GM21390 (cell line): Measurements from ENCODE around the gene ASCL5.

Source experiments
- ATAC-seq: cut with Tn5 transposase; IDR thresholded peaks from one replicate; pipeline ENCODE4 v1.9.1; 2021; ENCODE audit not compliant: unreplicated experiment

Gene ASCL5

DNA sequence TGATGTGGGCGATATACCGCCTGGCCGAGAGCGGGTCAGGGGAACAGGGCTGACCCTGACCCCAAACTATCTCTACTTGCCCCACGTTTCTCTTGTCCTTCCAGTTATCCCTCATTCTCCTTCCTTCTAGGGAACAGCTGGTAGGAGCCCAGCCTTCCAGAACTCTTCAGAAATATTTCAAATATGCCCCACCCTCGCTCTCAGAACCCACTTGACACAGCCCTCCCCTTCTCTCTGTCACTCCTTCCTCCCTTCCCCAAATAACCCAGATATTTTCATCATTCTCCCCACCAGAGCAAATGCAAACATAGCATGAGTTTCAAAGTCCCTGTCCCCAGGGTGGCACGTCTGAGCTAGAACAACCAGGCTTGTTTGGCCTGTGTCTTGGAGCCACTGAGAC is 15.8 kb downstream of the ASCL5 start:
- no peak for ATAC-seq

DNA sequence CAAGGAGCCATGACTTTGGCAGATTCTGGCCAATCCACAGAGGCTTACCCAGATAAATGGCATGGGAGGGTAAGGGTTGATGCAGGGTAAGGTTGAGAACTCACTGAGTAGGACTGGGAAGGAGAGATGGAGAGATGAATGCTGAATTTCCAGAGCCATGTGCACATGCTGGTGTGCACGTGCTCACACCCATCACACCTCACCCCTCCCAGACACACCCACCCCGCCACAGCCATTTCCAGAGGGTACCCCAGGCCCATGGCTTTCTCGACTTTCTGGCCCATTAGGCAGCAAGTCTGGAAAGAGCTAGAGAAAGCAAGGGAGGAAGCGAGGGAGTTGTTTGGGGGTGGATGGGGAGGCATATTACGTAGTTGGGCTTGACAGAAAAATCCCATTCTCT is 16.4 kb downstream of the ASCL5 start:
- ATAC-seq: no peak

DNA sequence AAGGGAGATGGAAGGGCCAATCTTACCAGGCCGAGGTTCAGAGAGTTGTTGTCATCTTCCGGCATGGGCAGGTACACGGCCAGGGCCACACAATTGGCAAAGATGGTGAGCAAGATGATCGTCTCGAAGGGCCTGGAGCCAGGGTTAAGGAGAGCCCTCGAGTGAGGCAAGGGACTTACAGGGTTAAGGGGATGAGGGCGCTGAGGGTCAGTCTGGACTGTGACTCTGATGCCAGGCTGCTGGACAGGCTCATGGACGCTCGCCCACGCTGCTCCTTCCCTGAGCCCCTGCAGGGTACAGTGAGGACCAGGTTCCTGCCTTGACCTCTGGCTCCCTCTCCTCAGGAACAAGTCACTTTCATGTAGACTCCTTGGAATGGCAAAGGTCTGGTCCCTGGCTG is 16.8 kb downstream of the ASCL5 start:
- no peak for ATAC-seq

DNA sequence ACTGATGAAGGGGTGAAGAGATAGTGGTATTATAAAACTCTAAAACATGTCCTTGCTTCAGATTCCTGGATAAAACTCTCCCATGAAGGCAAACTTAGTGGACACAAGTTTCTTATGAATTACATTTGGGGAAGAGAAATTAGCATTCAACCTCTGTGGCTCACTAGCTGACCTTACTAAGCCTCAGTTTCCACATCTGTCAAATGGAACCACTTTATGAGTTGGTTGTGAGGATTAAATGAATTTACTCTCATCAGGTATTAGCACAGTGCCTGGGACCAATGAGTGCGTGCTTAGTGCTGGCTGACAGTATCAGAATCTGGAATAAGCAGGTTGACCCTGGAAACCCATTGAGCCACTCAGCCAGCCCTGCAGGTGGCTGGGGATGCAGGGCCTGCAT is 17.3 kb downstream of the ASCL5 start:
- no peak for ATAC-seq

DNA sequence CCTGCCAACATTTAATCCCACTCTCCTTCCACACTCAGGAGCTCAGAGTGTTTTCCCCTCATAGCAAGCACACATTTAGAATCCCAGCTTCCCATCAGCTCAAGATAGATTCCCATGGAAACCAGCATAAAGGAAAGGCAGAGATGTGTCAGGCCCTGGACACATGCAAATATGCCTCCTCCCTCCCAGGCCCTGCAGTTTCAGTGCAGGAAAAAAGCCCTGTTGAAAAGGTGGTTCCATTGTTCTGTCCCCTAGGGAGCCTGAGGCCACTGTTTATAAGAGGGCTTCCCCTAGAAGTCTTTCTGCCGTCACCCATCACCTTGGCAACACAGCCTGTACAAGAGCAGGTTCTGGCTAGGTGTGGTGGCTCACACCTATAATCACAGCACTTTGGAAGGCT is 18.4 kb downstream of the ASCL5 start:
- no peak for ATAC-seq

DNA sequence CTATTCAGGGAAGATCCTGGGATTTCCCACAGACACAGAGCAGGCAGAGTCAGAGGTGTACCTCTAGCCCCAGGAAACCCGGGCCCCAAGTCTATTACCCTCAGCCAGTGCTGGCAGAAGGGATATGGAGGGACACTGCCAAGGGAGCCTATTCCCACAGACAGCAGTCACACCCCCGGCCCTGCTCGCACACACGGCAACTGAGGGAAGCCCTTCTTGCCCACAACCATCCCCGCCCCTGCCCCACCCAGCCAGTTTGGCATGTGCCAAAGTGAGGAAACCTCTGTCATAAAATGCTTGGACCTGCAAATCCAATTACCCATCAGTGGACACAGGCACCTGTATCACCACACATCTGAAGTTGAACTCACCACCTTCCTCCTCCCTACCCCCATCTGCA is 21.3 kb downstream of the ASCL5 start:
- ATAC-seq: no peak

DNA sequence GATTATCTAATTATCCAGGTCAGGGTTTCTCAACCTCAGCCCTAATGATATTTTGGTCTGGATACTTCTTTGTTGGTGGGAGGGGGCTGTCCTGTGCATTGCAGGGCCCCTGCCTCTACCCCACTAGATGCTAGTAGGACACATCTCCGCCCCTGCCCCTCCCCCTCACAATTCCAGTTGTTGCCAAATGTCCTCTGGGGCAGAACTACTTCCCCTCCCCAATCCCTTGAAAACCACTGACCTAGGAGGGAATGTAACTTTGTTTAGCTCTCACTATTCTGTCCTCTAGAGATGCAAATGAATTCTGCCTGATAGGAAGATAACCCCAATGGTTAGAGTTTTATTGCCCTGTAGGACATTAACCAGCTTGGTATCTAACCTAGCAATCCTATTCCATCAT is 22.8 kb downstream of the ASCL5 start:
- ATAC-seq: no peak

DNA sequence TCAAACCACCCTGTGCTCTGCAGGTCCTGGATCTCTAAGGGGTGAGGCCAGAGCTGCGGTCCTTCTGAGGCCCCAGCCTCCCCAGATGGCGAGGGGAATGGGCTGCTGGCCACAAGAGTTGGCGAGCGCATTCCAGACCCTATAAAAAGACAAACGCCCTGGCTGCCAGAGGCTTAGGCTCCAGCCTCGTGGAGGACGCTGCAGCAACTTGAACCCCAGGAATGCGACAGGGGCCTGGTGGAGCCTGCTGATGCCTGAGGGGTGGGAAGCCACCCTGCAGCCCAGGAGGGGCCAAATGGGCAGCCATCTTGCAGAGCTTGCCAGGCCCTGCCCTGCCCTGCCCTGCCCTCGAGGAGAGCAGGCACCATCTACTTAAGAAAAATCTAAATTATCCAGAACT is 23.3 kb downstream of the ASCL5 start:
- ATAC-seq: no peak

DNA sequence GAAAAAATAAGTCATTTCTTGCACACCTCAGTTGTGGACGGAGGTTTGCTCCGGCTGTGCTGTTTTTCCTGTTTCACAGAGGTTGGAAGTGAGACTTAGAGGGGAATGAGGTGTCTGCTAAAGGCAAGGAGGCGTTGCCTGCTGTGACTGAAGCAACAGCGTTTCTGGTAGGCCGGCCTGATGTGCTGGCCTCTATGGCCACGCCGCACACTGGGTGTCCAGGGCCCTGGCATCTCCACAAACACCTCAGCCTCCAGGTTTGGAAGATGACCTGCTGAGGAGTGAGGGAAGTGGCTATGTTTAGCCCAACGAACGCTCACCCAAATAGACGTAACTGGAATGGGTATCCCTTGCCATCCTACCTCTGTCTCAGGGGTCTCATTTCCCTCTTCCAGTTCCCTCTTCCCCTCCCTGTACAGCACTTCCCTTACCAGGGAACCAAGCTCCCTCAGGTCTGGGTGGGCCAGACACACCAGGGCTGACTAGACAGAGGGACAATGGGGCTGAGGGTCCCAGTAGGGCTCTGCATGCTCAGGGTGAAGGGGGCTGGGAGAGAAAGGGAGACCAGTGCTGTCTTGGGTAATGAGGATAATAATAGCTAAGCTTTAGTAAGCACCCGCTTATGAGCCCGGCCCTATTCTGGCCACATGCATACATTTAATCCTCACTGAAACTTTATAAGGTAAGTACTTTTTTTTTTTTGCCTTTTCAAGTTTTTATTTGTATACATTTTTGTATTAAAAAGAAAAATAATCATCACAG is 26.6 kb downstream of the ASCL5 start:
- no peak for ATAC-seq

DNA sequence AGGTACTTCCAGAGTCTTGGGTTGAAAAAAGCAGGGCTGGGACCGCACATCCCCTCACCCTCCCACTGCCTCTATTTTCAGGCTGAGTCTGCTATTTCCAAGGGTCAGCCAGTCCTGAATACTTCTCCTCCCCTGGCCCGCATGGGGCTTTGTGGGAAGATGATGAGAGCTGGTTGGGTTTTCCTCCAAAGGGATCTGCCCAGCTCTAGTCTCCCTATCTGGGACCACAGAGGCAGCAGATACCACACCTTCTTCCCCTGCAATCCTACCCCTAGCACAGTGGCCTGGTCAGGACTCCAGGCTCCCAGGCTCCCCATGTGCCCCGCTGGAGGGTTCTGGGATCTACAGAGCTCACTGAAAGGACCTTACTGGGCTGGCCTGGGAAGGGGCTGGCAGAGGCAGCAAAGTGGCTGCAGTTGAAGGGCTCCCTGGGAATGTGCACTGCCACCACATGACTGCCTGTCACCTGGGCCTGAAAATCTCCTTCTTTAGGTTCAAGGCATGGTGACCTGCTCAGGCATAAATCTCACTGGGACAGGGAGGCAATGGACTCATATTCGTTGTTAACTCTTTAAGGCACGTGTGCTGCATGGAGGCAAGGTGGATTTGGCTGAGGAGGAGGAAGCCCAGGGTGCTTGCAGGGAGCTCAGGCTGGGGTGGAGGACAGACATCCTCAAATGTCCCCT is 27.8 kb downstream of the ASCL5 start:
- no peak for ATAC-seq

DNA sequence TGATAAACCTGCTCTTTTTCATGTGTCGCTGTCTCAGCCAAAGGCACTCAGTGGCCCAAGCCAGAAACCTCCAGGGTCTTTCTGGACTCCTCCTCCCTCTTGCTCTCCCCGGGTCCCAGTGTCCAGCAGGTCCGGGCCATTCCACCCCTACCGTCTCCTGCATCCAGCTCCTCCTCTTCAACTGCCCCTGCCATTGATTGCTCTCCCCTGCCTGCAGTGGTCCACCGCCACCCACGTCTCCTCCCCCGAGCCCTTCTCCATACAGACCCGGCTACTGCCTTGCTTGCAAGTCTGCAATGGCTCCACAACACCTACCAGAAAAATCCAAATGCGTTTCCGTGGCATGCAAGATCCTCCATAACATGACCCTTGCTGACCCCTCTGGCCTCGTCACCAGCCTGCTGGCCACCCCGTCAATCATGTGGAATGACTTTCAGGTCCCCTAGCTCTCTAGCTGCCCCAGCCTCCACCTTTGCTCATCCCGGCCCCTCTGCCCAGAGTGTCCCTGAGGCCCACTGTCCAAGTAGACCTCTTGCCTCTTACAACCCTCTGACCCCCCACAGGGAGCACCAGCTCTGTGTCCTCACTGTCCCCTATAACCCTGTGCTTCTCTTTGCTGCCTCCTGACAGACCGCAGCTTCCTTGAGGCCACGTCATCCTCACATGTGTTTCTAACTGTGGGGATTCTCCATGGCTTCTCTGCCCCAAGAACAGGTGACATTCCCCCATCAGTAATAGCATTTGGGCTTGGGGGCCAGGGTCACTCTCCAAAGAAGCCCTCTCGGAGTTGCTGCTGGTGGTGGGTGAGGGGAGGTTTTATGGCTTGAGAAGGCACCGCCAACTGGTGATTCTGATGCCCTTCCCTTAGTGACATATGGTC is 29.8 kb downstream of the ASCL5 start:
- ATAC-seq: no peak

DNA sequence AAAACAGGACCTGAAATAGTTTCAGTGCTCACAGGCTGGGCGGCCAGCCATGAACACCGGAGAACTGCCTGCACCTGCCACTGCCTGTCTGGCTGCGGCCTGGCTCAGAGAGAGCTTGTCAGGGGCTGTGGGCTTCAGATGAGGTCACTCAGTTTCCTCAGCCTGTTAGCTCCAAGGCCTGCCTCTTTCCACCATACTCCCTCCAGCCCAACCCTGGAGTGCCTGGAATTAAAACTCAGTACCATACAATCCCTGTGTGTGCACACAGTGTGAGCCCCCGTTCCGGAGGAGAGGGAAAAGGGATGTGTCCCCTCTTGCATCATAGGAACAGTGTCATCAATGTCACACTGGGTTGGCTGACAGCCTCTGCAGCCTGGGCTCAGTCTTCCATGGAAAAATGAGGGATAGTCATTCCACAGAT is 30.9 kb downstream of the ASCL5 start:
- peak; percentile 46 for ATAC-seq

DNA sequence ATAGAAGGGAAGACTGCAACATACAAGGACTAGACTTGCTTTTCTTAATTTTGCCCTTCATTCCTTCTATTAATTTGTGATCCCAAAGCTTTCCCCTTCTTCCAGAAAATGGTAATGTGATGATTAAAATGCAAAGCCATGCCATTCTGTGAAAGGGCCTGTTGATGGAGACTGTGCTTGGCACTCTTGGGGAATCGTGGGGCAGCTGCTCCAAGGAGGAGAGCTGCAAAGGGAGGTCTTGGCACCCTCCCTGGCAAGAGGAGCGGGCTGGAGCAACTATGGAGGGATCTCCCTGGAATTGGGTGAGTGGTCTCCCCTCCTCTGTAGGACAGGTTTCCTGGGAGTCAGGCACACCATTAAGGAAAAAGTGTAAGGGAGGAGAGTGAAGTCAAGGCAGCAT is 31.4 kb downstream of the ASCL5 start:
- ATAC-seq: no peak

DNA sequence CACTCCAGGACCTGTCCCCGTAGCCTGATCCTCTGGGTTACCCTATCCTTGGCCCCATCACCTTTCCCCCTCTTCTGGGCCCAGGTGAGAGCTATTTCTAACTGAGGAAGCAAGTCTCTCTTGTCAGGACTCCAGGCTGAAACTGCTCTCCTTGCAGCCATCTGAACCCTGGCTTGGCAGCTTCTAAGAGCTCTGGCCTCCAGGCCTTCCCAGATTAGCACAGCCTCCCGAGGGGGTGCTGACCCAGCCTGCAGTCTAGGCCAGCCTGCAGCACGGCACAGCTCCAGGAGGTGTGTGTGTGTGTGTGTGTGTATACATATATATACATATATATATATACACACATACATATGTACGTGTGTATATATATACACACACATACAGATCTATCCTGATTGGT is 32.2 kb downstream of the ASCL5 start:
- no peak for ATAC-seq

DNA sequence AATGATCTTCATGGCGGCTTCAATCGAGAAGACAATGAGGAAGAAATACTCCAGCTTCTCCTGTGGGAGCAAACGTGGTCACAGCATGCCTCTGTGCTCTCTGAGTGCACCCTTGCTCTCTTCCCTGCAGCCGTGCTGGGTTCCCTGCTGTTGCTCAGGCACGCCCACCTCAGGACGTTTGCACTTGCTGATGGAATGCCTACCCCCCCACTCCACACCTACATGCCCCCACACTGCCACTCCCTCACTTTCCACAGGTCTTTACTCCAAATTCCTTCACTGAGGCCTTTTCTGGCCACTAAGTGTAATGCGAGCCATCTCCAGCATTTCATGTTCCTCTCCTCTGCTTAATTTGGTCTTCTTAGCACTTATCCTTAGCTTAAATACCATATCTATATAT is 33.0 kb downstream of the ASCL5 start:
- ATAC-seq: no peak

DNA sequence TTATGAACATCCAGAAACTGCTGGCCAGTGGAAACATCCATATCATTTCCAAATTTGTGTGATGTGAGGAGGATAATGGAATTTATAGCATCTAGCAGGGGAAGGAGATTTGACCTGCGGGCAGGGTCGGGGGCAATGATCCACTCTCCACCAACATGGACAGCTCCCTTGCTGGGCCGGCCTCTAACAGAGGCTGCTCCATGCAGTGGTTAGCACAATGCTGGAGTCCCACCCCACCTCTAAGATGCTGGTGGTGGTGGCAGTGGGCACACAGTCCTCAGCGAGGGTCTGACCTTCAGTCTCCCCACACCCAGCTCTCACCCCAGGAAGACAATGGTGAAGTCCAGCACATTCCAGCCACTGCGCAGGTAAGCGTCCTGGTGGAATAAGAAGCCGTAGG is 33.4 kb downstream of the ASCL5 start:
- ATAC-seq: no peak

DNA sequence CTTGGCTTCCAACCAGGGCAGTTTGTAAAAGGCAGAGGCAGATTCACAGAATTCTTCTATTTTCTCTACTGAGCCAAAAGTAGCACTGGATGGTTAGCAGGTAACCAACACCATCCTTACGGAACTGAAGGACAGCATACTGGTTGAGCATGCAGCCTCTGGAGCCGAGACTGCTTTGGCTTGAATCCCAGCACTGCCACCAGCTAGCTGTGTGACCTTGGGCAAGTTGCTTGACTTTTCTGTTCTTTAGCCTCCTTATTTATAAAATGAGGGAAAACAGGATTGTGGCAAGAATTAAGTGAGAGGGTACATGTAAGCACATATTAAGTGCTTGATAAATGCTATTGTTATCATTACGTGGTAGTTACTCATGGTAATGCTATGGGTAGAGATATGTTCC is 34.2 kb downstream of the ASCL5 start:
- ATAC-seq: no peak

DNA sequence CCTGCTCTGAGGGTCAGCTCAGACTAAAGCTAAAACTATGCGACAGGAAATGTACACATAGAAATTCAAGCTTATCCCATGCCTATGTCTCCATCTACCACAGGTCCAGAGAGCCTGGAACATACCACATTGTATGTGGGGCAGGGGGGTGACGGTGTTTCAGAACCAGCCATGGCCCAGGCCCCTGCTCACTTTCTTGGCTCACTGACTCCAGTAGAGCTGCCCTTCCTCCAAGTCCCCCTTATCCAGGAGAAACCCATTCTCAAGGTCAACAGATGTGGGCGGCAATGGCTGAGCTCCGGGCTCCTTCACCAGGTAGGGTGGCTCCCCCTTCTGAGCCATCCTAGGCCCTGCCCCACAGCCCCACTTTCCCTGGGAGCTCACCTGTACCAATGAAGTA is 35.7 kb downstream of the ASCL5 start:
- no peak for ATAC-seq

DNA sequence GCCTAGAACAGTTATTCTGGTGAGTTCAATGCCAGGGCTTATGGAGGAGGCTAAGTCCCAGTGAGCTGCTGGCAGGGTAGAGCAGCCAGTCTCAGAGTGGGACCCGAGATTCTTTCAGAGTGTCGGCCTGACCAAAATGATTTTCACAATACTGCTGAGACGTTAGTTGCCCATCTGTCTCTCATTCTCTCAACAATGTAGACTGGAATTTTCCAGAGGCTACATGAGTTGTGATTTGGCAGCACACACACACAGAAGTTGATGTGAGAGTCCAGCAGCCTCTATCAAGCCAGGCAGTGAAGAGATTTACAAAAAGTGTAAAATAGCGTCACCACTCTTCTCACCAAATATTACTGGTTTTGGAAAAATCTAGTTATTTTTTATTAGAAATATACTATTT is 36.4 kb downstream of the ASCL5 start:
- no peak for ATAC-seq

DNA sequence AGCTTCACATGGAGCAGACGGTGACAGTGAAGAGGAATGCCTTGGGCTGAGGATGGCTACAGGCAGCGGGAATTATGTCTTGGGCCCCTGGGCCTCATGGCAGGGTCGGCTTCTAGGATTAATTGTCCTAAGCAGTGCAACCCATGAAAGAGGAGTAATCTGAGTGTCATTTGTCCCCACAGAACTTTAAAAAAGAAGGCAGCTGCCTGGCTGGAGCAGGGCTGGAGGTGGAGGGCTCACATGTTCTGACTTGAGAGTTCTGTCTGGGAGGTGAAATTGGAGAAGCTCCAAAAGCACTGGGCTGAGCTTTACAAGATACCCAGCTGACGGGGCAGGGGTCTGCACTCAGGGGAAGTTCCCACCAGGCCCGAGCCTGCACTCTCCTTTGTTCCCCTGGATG is 37.4 kb downstream of the ASCL5 start:
- ATAC-seq: no peak

DNA sequence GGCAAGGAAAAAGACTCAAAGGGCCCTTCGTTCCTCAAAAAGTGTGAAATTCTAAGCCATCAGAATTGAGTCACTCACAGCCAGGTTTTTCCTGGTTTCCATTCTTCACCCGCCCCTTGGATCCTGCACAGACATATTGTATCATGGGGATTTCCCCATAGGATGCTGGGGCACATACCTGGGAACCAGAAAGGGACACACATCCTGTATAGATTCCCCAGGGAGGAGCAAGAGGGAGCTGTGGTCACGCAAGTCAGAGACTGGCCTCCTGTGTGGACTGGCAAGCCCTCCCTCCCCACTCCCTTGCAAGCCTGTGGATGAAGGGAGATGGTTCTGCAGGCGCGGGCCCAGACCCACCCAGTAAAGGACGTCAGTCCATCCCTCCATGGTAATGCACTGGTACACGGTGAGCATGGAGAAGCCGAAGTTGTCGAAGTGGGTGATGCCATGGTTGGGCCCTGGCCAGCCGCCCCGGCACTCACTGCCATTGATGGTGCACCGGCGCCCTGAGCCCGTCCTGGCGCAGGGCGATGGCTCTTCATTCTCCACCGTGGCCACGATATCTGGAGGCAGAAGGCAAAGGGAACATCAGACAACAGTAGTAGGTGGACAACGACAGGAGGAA is 38.0 kb downstream of the ASCL5 start:
- ATAC-seq: no peak
